GM23248 (cell line): ENCODE data around the gene TP53I3.

Source experiments
- EZH2 ChIP-seq: fragments of 200-600 bp; sonication (generic); IDR thresholded peaks from 2 replicates; pipeline ENCODE4 v1.6.1; 2018; ENCODE audit warnings: antibody characterized with exemption, mild to moderate bottlenecking; ENCODE audit not compliant: insufficient read depth, poor library complexity, severe bottlenecking
- EZH2phosphoT487 ChIP-seq: fragments of 200-600 bp; sonication (generic); IDR thresholded peaks from 2 replicates; pipeline ENCODE4 v1.6.1; 2018; ENCODE audit warnings: antibody characterized with exemption, moderate library complexity, mild to moderate bottlenecking, low read depth; ENCODE audit not compliant: insufficient read depth

DNA sequence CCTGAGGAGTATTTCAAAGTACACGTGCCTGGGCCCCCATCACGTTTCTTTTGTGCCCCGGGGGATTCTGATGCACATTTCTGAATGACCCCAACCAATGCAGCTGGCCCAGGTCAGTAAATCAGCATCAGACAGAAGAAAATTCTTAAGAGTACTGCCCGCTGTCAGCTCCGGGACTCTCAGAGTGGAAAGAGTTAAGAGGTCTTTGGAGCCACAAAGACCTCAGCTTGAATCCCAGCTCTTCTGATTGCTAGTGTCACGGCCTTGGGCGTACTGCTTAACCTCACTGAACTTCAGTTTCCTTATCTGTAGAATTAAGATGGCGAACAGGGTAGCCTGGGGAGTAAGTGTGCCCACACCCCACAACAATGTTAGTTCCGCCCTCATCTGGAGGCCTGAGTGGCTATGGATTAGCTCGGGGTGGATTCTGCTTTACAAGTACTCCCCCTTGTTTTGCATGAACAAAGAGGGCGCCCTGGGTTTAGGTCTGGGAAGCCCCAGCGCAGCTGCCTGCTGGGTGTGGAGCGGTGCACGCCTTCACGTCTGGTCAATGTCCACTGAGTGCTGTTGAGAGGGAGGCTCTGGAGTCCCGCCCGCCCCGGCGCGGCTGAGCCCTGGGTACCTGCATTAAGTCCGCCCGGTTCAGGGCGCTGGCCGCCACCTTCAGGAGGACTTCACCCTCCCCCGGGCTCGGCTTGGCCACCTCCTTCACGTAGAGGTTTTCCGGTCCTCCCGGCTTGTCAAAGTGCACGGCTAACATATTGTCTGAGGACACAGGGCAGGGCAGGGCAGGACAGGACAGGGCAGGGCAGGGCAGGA is 858 bp downstream of the TP53I3 start:
- TF ChIP-seq EZH2phosphoT487 (no peak), EZH2 (no peak)
